Endothelial cell of umbilical vein (primary cell): ENCODE data around the gene LRIT2. TPM values are rescaled to one million over a fixed set of nuclear protein-coding genes. Genes with fewer than 3 reads are reported as not detected.

ENCODE experiments used
- BruUV-seq: library from RNA; stranded (reverse); fragments of 400-500 nt; replicated peaks from 2 replicates; lab custom pipeline; 2021; lab: Mats Ljungman, UMichigan
- CTCF ChIA-PET: fragments of 300-600, 350-600 bp; sonication (Branson Sonifier 250); formaldehyde crosslinking; loops from one replicate; lab custom pipeline; 2021; ENCODE audit warnings: antibody characterized with exemption, inconsistent platforms; lab: Charles Lee
- POLR2A ChIA-PET: fragments of 300-600, 350-600 bp; sonication (Branson Sonifier 250); formaldehyde crosslinking; loops from one replicate; lab custom pipeline; 2021; ENCODE audit warnings: antibody characterized with exemption, inconsistent platforms; lab: Charles Lee
- DNase-seq: peaks from one replicate; pipeline ENCODE4 v3.0.0-alpha.2; 2011; ENCODE audit warnings: low read depth, low spot score
- FAIRE-seq: peaks from 2 replicates; lab custom pipeline; 2011; peaks lifted over from hg19 to GRCh38; lab: Jason Lieb, UNC
- H2AFZ ChIP-seq: 2 replicates; pipeline ENCODE4 v1.6.0; 2012; ENCODE audit warnings: low read depth, low read length, control low read depth, inconsistent platforms
- H3K27ac ChIP-seq: 2 replicates; pipeline ENCODE4 v1.5.1; 2011; ENCODE audit warnings: low read depth, mild to moderate bottlenecking, control low read depth, low read length, moderate library complexity; ENCODE audit not compliant: insufficient read depth
- H3K27me3 ChIP-seq, 2 experiments: 2 replicates each; pipeline versions ENCODE4 v1.6.0 to v1.6.1; 2011; ENCODE audit warnings: low read length in 2 of 2, mixed read lengths in 1 of 2; ENCODE audit not compliant: control insufficient read depth in 2 of 2, insufficient read depth in 2 of 2
- H3K36me3 ChIP-seq, 2 experiments: 2 replicates in 1 of 2; 3 replicates in 1 of 2; pipeline ENCODE4 v1.5.1; 2011; ENCODE audit warnings: low read length in 2 of 2, mild to moderate bottlenecking in 1 of 2, moderate library complexity in 1 of 2; ENCODE audit not compliant: control insufficient read depth in 2 of 2, insufficient read depth in 2 of 2; ENCODE audit errors: extremely low read depth in 1 of 2
- H3K4me1 ChIP-seq: 3 replicates; pipeline ENCODE4 v1.5.1; 2011; ENCODE audit warnings: mild to moderate bottlenecking, low read length; ENCODE audit not compliant: control insufficient read depth, insufficient read depth; ENCODE audit errors: extremely low read depth
- H3K4me2 ChIP-seq: 2 replicates; pipeline ENCODE4 v1.6.1; 2011; ENCODE audit warnings: low read length, control low read depth, mixed read lengths; ENCODE audit not compliant: insufficient read depth
- H3K4me3 ChIP-seq, 3 experiments: fragments of 200-600 bp in 1 of 3; sonication (generic), shearing (Covaris generic) in 1 of 3; replicated peaks in 1 of 3; 2 replicates each; pipeline ENCODE4 v1.5.1; 2011 to 2016; ENCODE audit warnings: control low read depth in 3 of 3, low read length in 3 of 3, mild to moderate bottlenecking in 2 of 3, inconsistent platforms in 1 of 3, low read depth in 1 of 3, moderate library complexity in 1 of 3; ENCODE audit not compliant: insufficient read depth in 1 of 3
- H3K79me2 ChIP-seq: 2 replicates; pipeline ENCODE4 v1.6.0; 2012; ENCODE audit warnings: low read length, inconsistent platforms; ENCODE audit not compliant: control insufficient read depth, insufficient read depth
- H3K9ac ChIP-seq: replicated peaks from 2 replicates; pipeline ENCODE3; 2011; ENCODE audit warnings: low read length, control low read depth; ENCODE audit not compliant: insufficient read depth; ENCODE audit errors: extremely low read depth
- H3K9me1 ChIP-seq: replicated peaks from 3 replicates; pipeline ENCODE4 v1.6.0; 2011; ENCODE audit warnings: mild to moderate bottlenecking, low read length; ENCODE audit not compliant: control insufficient read depth, insufficient read depth; ENCODE audit errors: extremely low read depth
- H3K9me3 ChIP-seq: replicated peaks from 2 replicates; pipeline ENCODE4 v1.5.1; 2012; ENCODE audit warnings: low read length, inconsistent platforms; ENCODE audit not compliant: control insufficient read depth, insufficient read depth
- H4K20me1 ChIP-seq: replicated peaks from 2 replicates; pipeline ENCODE3; 2011; ENCODE audit warnings: mild to moderate bottlenecking, low read length; ENCODE audit not compliant: control insufficient read depth, insufficient read depth; ENCODE audit errors: extremely low read depth
- EZH2 ChIP-seq: IDR thresholded peaks from 2 replicates; pipeline ENCODE4 v1.6.1; 2012; ENCODE audit warnings: borderline replicate concordance, low read depth, mild to moderate bottlenecking, moderate library complexity, low read length, inconsistent platforms; ENCODE audit not compliant: severe bottlenecking
- FOS ChIP-seq: IDR thresholded peaks from 2 replicates; pipeline ENCODE4 v1.6.1; 2011; ENCODE audit warnings: mild to moderate bottlenecking, low read length, moderate library complexity, borderline replicate concordance; ENCODE audit not compliant: insufficient read depth
- GATA2 ChIP-seq: IDR thresholded peaks from 2 replicates; pipeline ENCODE4 v1.7.0; 2011; ENCODE audit warnings: low read depth, mild to moderate bottlenecking, moderate library complexity, mixed read lengths, low read length; ENCODE audit not compliant: insufficient read length, insufficient read depth
- JUN ChIP-seq: IDR thresholded peaks from 2 replicates; pipeline ENCODE4 v1.6.1; 2011; ENCODE audit warnings: borderline replicate concordance, low read depth; ENCODE audit not compliant: insufficient read length, insufficient read depth
- MYC ChIP-seq: IDR thresholded peaks from one replicate; pipeline ENCODE4 v1.6.1; 2011; ENCODE audit warnings: mild to moderate bottlenecking, low read depth, low read length
- POLR2A ChIP-seq: IDR thresholded peaks from 2 replicates; pipeline ENCODE4 v1.6.1; 2012; ENCODE audit warnings: low read depth, mild to moderate bottlenecking, control low read depth, low read length
- POLR2AphosphoS5 ChIP-seq: IDR thresholded peaks from 2 replicates; pipeline ENCODE4 v1.6.1; 2012; ENCODE audit warnings: low read depth, mild to moderate bottlenecking, control low read depth, low read length, moderate library complexity; ENCODE audit not compliant: insufficient read depth
- dilution Hi-C: fragments of 300-500 bp; cut with MboI; formaldehyde crosslinking; loops from one replicate; pipeline ENCODE4 v1.15.0; 2019; ENCODE audit warnings: low sequenced_read_pairs; ENCODE audit not compliant: extremely low pct_ligation_motif_present
- intact Hi-C: fragments of 100-400 bp; cut with micrococcal nuclease; formaldehyde crosslinking; loops from one replicate; pipeline ENCODE4 v1.10.0; 2022
- polyA plus RNA-seq, 4 experiments: library from polyadenylated mRNA; depleted of rRNA in 3 of 4; stranded (reverse) in 3 of 4; unstranded in 1 of 4; fragments of >200 nt; gene quantifications; 2 replicates each; pipeline versions ENCODE4 v1.2.1 to v1.2.3, GENCODE V29; 2011 to 2012; ENCODE audit warnings: missing spikeins in 1 of 4
- total RNA-seq: library from RNA; stranded (reverse); gene quantifications from 2 replicates; pipeline ENCODE4 v1.2.3, GENCODE V29; 2021
- TF ChIP-seq, protein P1 (sequence below), 2 donors: IDR thresholded peaks; 1 replicate in 1 of 2; 2 replicates in 1 of 2; pipeline ENCODE4 v1.5.1; 2011; ENCODE audit warnings: low read length in 2 of 2, mild to moderate bottlenecking in 2 of 2, moderate library complexity in 2 of 2, control low read depth in 1 of 2, inconsistent platforms in 1 of 2, low read depth in 1 of 2; ENCODE audit not compliant: insufficient read depth in 1 of 2; ENCODE audit errors: extremely low read depth in 1 of 2
- TF ChIP-seq, protein P2 (sequence below): IDR thresholded peaks from 2 replicates; pipeline ENCODE4 v1.6.1; 2011; ENCODE audit not compliant: insufficient read depth, insufficient read length

LRIT2 gene
- total and polyA plus RNA-seq, 2 donors (not counting 3 experiments of a cell fraction or from before 2014, with no cell fraction given): not detected

DNA sequence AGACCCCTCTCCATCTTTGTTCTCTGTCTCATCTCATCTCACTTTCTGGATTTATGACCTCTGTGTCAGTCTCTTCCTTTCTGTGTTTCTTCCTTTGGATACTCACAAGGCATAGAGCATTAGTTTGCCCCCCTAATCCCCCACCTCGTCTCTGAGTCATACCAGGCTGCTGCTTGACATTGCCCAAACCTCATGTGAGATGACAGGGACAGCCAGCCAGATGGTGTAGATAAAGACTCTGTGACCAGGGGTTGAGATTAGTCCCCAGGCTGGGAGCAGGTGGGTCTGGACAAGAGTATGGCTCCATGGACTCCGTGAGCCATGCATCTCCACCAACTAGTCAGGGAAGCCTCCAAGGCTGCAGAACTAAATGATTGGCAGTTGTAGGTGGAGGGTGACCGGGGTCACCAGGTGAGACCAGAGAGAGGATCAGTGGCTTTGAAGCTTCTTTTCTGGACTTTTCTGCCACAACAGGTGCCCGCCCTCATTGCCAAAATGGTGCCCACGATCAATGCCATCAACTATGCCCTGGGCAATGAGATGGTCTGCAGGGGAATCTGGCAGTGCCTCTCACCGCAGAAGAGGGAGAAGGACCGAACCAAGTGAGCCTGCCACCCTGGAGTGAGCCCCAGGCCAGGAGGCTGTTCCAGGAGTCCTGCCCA is 32.8 kb upstream of the LRIT2 start:
- Histone ChIP-seq H3K4me1 (no peaks in the 10 kb centered on the region), H3K9me3 (no peaks in the 10 kb centered on the region), H3K4me3 (no peak overlapping the region), H3K27ac (no peak overlapping the region), H2AFZ (no peak overlapping the region), H4K20me1 (no peaks in the 10 kb centered on the region), H3K9me1 (no peaks in the 10 kb centered on the region), H3K36me3 (no peaks in the 10 kb centered on the region), H3K79me2 (no peaks in the 10 kb centered on the region), H3K27me3 (peaks cover 4 to 9% of the 10 kb centered on the region in 2 experiments), H3K4me2 (no peak overlapping the region), H3K9ac (no peak overlapping the region)
- intact Hi-C loops (no loop called here), dilution Hi-C loops (no loop called here)
- no peak for TF ChIP-seq FOS
- TF ChIP-seq POLR2A: no peak
- TF ChIP-seq GATA2: no peak
- no peak for TF ChIP-seq EZH2
- no peak for TF ChIP-seq POLR2AphosphoS5
- no peak for TF ChIP-seq MYC
- TF ChIP-seq, protein P1, sequence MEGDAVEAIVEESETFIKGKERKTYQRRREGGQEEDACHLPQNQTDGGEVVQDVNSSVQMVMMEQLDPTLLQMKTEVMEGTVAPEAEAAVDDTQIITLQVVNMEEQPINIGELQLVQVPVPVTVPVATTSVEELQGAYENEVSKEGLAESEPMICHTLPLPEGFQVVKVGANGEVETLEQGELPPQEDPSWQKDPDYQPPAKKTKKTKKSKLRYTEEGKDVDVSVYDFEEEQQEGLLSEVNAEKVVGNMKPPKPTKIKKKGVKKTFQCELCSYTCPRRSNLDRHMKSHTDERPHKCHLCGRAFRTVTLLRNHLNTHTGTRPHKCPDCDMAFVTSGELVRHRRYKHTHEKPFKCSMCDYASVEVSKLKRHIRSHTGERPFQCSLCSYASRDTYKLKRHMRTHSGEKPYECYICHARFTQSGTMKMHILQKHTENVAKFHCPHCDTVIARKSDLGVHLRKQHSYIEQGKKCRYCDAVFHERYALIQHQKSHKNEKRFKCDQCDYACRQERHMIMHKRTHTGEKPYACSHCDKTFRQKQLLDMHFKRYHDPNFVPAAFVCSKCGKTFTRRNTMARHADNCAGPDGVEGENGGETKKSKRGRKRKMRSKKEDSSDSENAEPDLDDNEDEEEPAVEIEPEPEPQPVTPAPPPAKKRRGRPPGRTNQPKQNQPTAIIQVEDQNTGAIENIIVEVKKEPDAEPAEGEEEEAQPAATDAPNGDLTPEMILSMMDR (IDR thresholded peaks at IDR 0.05; ENCODE audit: extremely low read depth in 1 of 2, insufficient read depth in 1 of 2, low read depth in 1 of 2, low read length in 2 of 2): no peak
- no peak for TF ChIP-seq JUN
- TF ChIP-seq, protein P2, sequence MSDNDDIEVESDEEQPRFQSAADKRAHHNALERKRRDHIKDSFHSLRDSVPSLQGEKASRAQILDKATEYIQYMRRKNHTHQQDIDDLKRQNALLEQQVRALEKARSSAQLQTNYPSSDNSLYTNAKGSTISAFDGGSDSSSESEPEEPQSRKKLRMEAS: no peak
- CTCF ChIA-PET: interaction anchor here (0.7 kb wide), 1 partner anchor 17 kb away, joined by 4 read pairs; no protein-coding TSS in a partner anchor
- no TSS peak for BruUV-seq
- FAIRE-seq: no peak
- POLR2A ChIA-PET: no interaction called here
- no peak for DNase-seq
